ENCODE results near the gene CDH26. TPM values are rescaled to one million over a fixed set of nuclear protein-coding genes. Genes with fewer than 3 reads are reported as not detected.

Gene CDH26
- total and polyA plus RNA-seq, 2 experiments from 2014 or later = 2.0 TPM

DNA sequence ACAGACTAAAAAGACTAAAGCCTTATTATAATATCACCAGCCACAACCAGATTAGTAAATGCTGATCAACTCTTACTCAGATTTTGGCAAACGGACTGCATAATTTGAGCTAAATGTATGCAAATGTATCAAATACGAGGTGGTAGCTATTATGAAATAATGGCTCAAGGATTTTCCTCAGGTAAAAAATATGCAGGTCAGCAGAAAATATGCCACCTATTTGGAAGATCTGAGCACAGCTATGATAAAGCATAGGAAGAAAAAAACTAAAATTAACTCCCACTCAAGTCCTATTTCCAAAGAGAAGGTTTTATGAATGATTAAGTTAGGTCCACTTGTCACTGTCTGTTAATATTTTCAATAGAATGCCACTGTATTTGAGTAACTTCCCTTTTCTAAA, 47.2 kb upstream of the CDH26 start:
- Histone ChIP-seq H3K4me2 (no peak overlapping the region), H3F3A (replicated peaks; ENCODE audit: low read depth) (no peaks in the 10 kb centered on the region), H3K27me3 (ENCODE audit: insufficient read depth) (no peaks in the 10 kb centered on the region; the same call in 1 of the 2 replicates), H2AFZ (no peak overlapping the region), H3K4me3 (no peak overlapping the region), H3K9me2 (ENCODE audit: insufficient read depth) (no peaks in the 10 kb centered on the region), H4K20me1 (replicated peaks; ENCODE audit: insufficient read depth) (no peaks in the 10 kb centered on the region), H3K79me2 (replicated peaks; ENCODE audit: insufficient read depth) (no peaks in the 10 kb centered on the region), H3K36me3 (ENCODE audit: insufficient read depth) (no peaks in the 10 kb centered on the region), H3K27ac (ENCODE audit: low read depth) (no peak overlapping the region), H3K4me1 (ENCODE audit: insufficient read depth) (no peaks in the 10 kb centered on the region)
- Mint-ChIP-seq H3K9me3 (no peaks in the 10 kb centered on the region), H3K4me1 (no peaks in the 10 kb centered on the region), H3K27me3 (ENCODE audit: insufficient read depth, low read depth, poor library complexity) (no peaks in the 10 kb centered on the region), H3K4me3 (no peak overlapping the region), H3K36me3 (ENCODE audit: low read depth) (no peaks in the 10 kb centered on the region), H3K27ac (no peak overlapping the region)
- TF ChIP-seq, protein P1, sequence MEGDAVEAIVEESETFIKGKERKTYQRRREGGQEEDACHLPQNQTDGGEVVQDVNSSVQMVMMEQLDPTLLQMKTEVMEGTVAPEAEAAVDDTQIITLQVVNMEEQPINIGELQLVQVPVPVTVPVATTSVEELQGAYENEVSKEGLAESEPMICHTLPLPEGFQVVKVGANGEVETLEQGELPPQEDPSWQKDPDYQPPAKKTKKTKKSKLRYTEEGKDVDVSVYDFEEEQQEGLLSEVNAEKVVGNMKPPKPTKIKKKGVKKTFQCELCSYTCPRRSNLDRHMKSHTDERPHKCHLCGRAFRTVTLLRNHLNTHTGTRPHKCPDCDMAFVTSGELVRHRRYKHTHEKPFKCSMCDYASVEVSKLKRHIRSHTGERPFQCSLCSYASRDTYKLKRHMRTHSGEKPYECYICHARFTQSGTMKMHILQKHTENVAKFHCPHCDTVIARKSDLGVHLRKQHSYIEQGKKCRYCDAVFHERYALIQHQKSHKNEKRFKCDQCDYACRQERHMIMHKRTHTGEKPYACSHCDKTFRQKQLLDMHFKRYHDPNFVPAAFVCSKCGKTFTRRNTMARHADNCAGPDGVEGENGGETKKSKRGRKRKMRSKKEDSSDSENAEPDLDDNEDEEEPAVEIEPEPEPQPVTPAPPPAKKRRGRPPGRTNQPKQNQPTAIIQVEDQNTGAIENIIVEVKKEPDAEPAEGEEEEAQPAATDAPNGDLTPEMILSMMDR (conservative IDR thresholded peaks at IDR 0.05; ENCODE audit: low read depth in 2 of 2) = no peak
- DNase-seq (ENCODE audit: low spot score) (no peak), ATAC-seq (no peak)

GRCh38 chr20:59912609-59913008, 45.6 kb upstream of the CDH26 start:
- Histone ChIP-seq H3K27ac (ENCODE audit: low read depth) (no peak overlapping the region), H4K20me1 (replicated peaks; ENCODE audit: insufficient read depth) (no peaks in the 10 kb centered on the region), H3F3A (replicated peaks; ENCODE audit: low read depth) (no peaks in the 10 kb centered on the region), H3K9me2 (ENCODE audit: insufficient read depth) (no peaks in the 10 kb centered on the region), H3K4me2 (no peak overlapping the region), H2AFZ (peak overlapping the region; percentile 12; the same call in 1 of the 2 replicates), H3K4me1 (ENCODE audit: insufficient read depth) (no peaks in the 10 kb centered on the region), H3K4me3 (no peak overlapping the region), H3K79me2 (replicated peaks; ENCODE audit: insufficient read depth) (no peaks in the 10 kb centered on the region), H3K36me3 (ENCODE audit: insufficient read depth) (no peaks in the 10 kb centered on the region), H3K27me3 (ENCODE audit: insufficient read depth) (no peaks in the 10 kb centered on the region; the same call in 1 of the 2 replicates)
- Mint-ChIP-seq H3K27ac (no peak overlapping the region), H3K4me3 (no peak overlapping the region), H3K9me3 (no peaks in the 10 kb centered on the region), H3K4me1 (0 out of 3 replicates have a peak, but pooled peaks cover 3% of the 10 kb centered on the region), H3K36me3 (ENCODE audit: low read depth) (no peaks in the 10 kb centered on the region), H3K27me3 (ENCODE audit: insufficient read depth, low read depth, poor library complexity) (no peaks in the 10 kb centered on the region)
- ATAC-seq (no peak), DNase-seq (ENCODE audit: low spot score) (no peak)
- TF ChIP-seq ZNF114 (CRISPR knock-in tag; IDR thresholded peaks at IDR 0.05) (no peak), ETS1 (IDR thresholded peaks at IDR 0.05) (no peak), EZH2phosphoT487 (IDR thresholded peaks at IDR 0.05; ENCODE audit: unreplicated experiment) (no peak), ZNF462 (CRISPR knock-in tag; IDR thresholded peaks at IDR 0.05) (no peak), POLR2AphosphoS5 (IDR thresholded peaks at IDR 0.05; ENCODE audit: low read depth) (no peak)
